Measurements from ENCODE around the gene RYR2.

The RYR2 gene

GRCh38 chr1:237029850-237030535 is 12.0 kb upstream of the RYR2 start:
- no peak overlapping the region for H3K4me3 ChIP-seq (ENCODE audit: low read depth, low read length)
- no peak for TF ChIP-seq CTCF (IDR thresholded peaks at IDR 0.05; ENCODE audit: borderline replicate concordance, insufficient read depth, low read depth, low read length)

GRCh38 chr1:237031480-237031879 is 10.5 kb upstream of the RYR2 start:
- no peak overlapping the region for H3K4me3 ChIP-seq (ENCODE audit: low read depth, low read length)
- no peak for TF ChIP-seq CTCF (IDR thresholded peaks at IDR 0.05; ENCODE audit: borderline replicate concordance, insufficient read depth, low read depth, low read length)

DNA sequence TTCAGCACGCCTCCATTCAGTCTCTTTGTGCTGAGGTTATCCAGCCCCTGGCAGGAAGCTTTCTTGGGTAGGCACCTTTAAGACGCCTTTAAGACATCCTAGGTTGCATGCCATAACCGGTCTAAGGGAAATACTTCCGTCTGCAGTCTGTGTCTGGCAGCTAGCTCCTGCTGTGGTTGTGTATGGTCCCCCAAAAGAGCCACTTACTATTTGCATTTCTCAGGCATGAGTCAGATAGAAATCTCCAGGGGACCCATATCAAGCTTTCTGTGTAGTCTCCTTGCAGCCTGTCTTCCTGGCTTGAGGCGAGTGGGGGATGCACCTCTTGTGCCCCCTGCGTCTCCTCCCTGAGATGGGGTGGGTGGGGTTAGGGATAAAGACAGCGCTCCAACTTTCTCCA is 10.0 kb upstream of the RYR2 start:
- H3K4me3 ChIP-seq (ENCODE audit: low read depth, low read length): no peak overlapping the region
- no peak for TF ChIP-seq CTCF (IDR thresholded peaks at IDR 0.05; ENCODE audit: borderline replicate concordance, insufficient read depth, low read depth, low read length)

GRCh38 chr1:237033061-237033460 is 8.9 kb upstream of the RYR2 start:
- H3K4me3 ChIP-seq (ENCODE audit: low read depth, low read length): no peak overlapping the region
- TF ChIP-seq CTCF (IDR thresholded peaks at IDR 0.05; ENCODE audit: borderline replicate concordance, insufficient read depth, low read depth, low read length): no peak

- H3K4me3 ChIP-seq (ENCODE audit: low read depth, low read length): no peak overlapping the region
- TF ChIP-seq CTCF (IDR thresholded peaks at IDR 0.05; ENCODE audit: borderline replicate concordance, insufficient read depth, low read depth, low read length): no peak
Measured at GRCh38 chr1:237033804-237034203, 8.2 kb upstream of the RYR2 start.

GRCh38 chr1:237035759-237036158 is 6.2 kb upstream of the RYR2 start:
- no peak for TF ChIP-seq CTCF (IDR thresholded peaks at IDR 0.05; ENCODE audit: borderline replicate concordance, insufficient read depth, low read depth, low read length)
- H3K4me3 ChIP-seq (ENCODE audit: low read depth, low read length): no peak overlapping the region

- no peak for TF ChIP-seq CTCF (IDR thresholded peaks at IDR 0.05; ENCODE audit: borderline replicate concordance, insufficient read depth, low read depth, low read length)
- no peak overlapping the region for H3K4me3 ChIP-seq (ENCODE audit: low read depth, low read length)
Measured at GRCh38 chr1:237038211-237038610, 3.8 kb upstream of the RYR2 start.
